GM23248 (cell line): ENCODE results near the gene C11orf52. TPM values are rescaled to one million over a fixed set of nuclear protein-coding genes. Genes with fewer than 3 reads are reported as not detected.

ENCODE experiments used
- DNase-seq: peaks from one replicate; pipeline ENCODE4 v3.0.0-alpha.2; 2015
- H2AFZ ChIP-seq: fragments of 200-600 bp; sonication (generic); 2 replicates; pipeline ENCODE4 v1.6.1; 2016; ENCODE audit warnings: antibody characterized with exemption
- H3F3A ChIP-seq: fragments of 200-600 bp; sonication (generic); 2 replicates; pipeline ENCODE4 v1.6.1; 2016; ENCODE audit warnings: mild to moderate bottlenecking, antibody characterized with exemption, mixed run types; ENCODE audit not compliant: insufficient read depth
- H3K27ac ChIP-seq: fragments of 200-600 bp; sonication (generic); 2 replicates; pipeline ENCODE4 v1.5.1; 2016; ENCODE audit warnings: mild to moderate bottlenecking
- H3K27me3 ChIP-seq: fragments of 200-600 bp; sonication (generic); replicated peaks from 2 replicates; pipeline ENCODE4 v1.6.1; 2016; ENCODE audit warnings: mild to moderate bottlenecking; ENCODE audit not compliant: insufficient read depth
- H3K36me3 ChIP-seq: fragments of 200-600 bp; sonication (generic); 2 replicates; pipeline ENCODE4 v1.6.1; 2016; ENCODE audit warnings: low read depth, mild to moderate bottlenecking
- H3K4me1 ChIP-seq: fragments of 200-600 bp; sonication (generic); 2 replicates; pipeline ENCODE4 v1.6.1; 2016; ENCODE audit warnings: mild to moderate bottlenecking; ENCODE audit not compliant: insufficient read depth
- H3K4me2 ChIP-seq: fragments of 200-600 bp; sonication (generic); one replicate; pipeline ENCODE4 v1.6.1; 2016; ENCODE audit warnings: mild to moderate bottlenecking; ENCODE audit not compliant: unreplicated experiment
- H3K4me3 ChIP-seq: fragments of 200-600 bp; sonication (generic); 2 replicates; pipeline ENCODE4 v1.5.1; 2016; ENCODE audit warnings: mild to moderate bottlenecking
- H3K79me2 ChIP-seq: fragments of 200-600 bp; sonication (generic); 2 replicates; pipeline ENCODE4 v1.6.1; 2016; ENCODE audit warnings: mild to moderate bottlenecking; ENCODE audit not compliant: insufficient read depth
- H3K9ac ChIP-seq: fragments of 200-600 bp; sonication (generic); 2 replicates; pipeline ENCODE4 v1.6.1; 2016; ENCODE audit warnings: mild to moderate bottlenecking
- H3K9me2 ChIP-seq: fragments of 200-600 bp; sonication (generic); 2 replicates; pipeline ENCODE4 v1.6.1; 2016; ENCODE audit warnings: mixed run types, mild to moderate bottlenecking, moderate library complexity; ENCODE audit not compliant: insufficient read depth
- H3K9me3 ChIP-seq: fragments of 200-600 bp; sonication (generic); one replicate; pipeline ENCODE4 v1.6.1; 2017; ENCODE audit warnings: low read depth
- H4K20me1 ChIP-seq: fragments of 200-600 bp; sonication (generic); 2 replicates; pipeline ENCODE4 v1.6.0; 2016; ENCODE audit not compliant: insufficient read depth
- EZH2 ChIP-seq: fragments of 200-600 bp; sonication (generic); IDR thresholded peaks from 2 replicates; pipeline ENCODE4 v1.6.1; 2018; ENCODE audit warnings: antibody characterized with exemption, mild to moderate bottlenecking; ENCODE audit not compliant: insufficient read depth, poor library complexity, severe bottlenecking
- EZH2phosphoT487 ChIP-seq: fragments of 200-600 bp; sonication (generic); IDR thresholded peaks from 2 replicates; pipeline ENCODE4 v1.6.1; 2018; ENCODE audit warnings: antibody characterized with exemption, moderate library complexity, mild to moderate bottlenecking, low read depth; ENCODE audit not compliant: insufficient read depth
- WGBS, 2 experiments: methylation state at CpG; one replicate each; pipeline ENCODE4 v1.1.6; 2015 to 2017; ENCODE audit warnings: low lambda C conversion rate in 2 of 2, low coverage in 1 of 2; ENCODE audit errors: missing lambda C conversion rate in 2 of 2; 5-methylcytosine and 5-hydroxymethylcytosine counted together
- in situ Hi-C: fragments of 300-500 bp; cut with MboI; formaldehyde crosslinking; loops from 2 replicates; pipeline ENCODE4 v1.15.0; 2020
- polyA plus RNA-seq: library from polyadenylated mRNA; unstranded; fragments of >200 nt; fragmentation: Nextera tagmentation; extraction: Ambion mirVana; gene quantifications from 2 replicates; pipeline ENCODE4 v1.2.1, GENCODE V29; 2016
- total RNA-seq: library from RNA; depleted of rRNA; stranded (reverse); fragments of >200 nt; shearing (Covaris generic); gene quantifications from 2 replicates; pipeline ENCODE4 v1.2.3, GENCODE V29; 2014

C11orf52 gene
- total and polyA plus RNA-seq, 2 experiments from 2014 or later = 0.78 to 3.5 TPM

DNA sequence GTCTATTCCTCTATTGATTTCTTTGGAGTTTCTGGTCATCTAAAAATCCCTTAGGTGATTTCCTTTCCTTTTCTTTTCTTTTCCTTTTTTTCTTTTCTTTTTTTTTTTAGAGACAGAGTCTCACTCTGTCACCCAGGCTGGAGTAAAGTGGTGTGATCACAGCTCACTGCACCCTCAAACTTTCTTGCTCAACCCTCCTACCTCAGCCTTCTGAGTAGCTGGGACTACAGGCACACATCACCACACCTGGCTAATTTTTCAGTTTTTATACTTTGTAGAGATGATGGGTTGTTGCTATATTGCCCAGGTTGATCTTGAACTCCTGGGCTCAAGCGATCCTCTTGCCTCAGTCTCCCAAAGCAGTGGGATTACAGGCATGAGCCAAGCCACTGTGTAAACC is 1.9 kb upstream of the C11orf52 start:
- Histone ChIP-seq H2AFZ (no peak overlapping the region), H3K9ac (no peak overlapping the region), H3K4me3 (no peak overlapping the region), H3K79me2 (peaks cover 22% of the 10 kb centered on the region), H4K20me1 (no peaks in the 10 kb centered on the region), H3K9me3 (no peaks in the 10 kb centered on the region), H3K4me1 (peaks cover 28% of the 10 kb centered on the region), H3F3A (peaks cover 9% of the 10 kb centered on the region), H3K36me3 (no peaks in the 10 kb centered on the region), H3K27ac (no peak overlapping the region), H3K9me2 (no peaks in the 10 kb centered on the region), H3K4me2 (no peak overlapping the region), H3K27me3 (no peaks in the 10 kb centered on the region)
- in situ Hi-C loops = no loop called here
- TF ChIP-seq EZH2 (no peak), EZH2phosphoT487 (no peak)
- DNase-seq = no peak
- 93 to 100% methylated on average over 1 of the region's 1 CpG for WGBS, 2 experiments

DNA sequence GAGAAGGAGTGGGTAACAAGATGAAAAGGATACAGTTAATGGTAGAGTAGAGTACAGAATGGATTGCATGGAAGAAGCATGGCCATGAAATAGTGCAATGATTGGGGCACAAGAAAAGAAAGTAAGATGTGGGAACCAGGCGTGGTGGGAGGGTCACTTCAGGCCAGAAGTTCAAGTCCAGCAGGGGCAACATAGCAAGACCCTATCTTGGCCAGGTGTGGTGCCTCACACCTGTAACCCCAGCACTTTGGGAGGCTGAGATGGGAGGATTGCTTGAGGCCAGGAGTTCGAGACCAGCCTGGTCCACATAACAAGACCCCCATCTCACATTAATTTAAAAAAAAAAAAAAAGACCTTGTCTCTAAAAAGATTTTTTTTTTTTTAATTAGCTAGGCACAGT is 1.4 kb upstream of the C11orf52 start:
- in situ Hi-C loops = no loop called here
- WGBS, 2 experiments = 88 to 97% methylated on average over 2 of the region's 2 CpGs
- no peak overlapping the region for H3K4me3 ChIP-seq

DNA sequence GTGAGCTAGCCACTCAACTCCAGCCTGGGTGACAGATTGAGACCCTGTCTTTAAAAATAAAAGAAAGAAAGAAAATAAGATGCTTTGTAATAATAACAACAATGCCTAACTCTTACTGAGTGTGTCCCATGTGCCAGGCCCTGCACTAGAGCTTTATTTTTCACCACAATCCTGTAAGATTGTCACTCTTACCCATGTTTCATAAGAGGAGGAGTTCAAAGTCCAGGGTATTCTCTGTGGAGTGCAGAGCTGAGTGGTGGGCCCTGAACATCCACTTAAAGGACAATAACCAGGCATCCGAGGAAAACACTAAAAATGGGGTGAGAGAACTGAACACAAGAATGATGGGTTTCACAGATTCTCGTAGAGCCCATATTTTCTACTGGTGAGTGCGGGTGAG is 925 bp upstream of the C11orf52 start:
- no peaks in the 10 kb centered on the region for H3K9me3 ChIP-seq
- H4K20me1 ChIP-seq = no peaks in the 10 kb centered on the region
- H3K4me1 ChIP-seq = peaks cover 34% of the 10 kb centered on the region
- no peak overlapping the region for H2AFZ ChIP-seq
- H3K4me2 ChIP-seq = no peak overlapping the region
- H3K79me2 ChIP-seq = peaks cover 22% of the 10 kb centered on the region
- H3F3A ChIP-seq = peaks cover 14% of the 10 kb centered on the region
- H3K9ac ChIP-seq = no peak overlapping the region
- no peaks in the 10 kb centered on the region for H3K9me2 ChIP-seq
- H3K27ac ChIP-seq = no peak overlapping the region
- no peaks in the 10 kb centered on the region for H3K36me3 ChIP-seq
- no peak for DNase-seq
- no peak for TF ChIP-seq EZH2phosphoT487
- no peak for TF ChIP-seq EZH2
- no peaks in the 10 kb centered on the region for H3K27me3 ChIP-seq
- WGBS, 2 experiments = 93 to 98% methylated on average over 3 of the region's 3 CpGs
- H3K4me3 ChIP-seq = no peak overlapping the region
- in situ Hi-C loops = no loop called here

More for the DNA sequence above, 1.4 kb upstream of the C11orf52 start:
- no peaks in the 10 kb centered on the region for H3K27me3 ChIP-seq
- no peaks in the 10 kb centered on the region for H4K20me1 ChIP-seq
- peaks cover 10% of the 10 kb centered on the region for H3F3A ChIP-seq
- peaks cover 22% of the 10 kb centered on the region for H3K79me2 ChIP-seq
- DNase-seq = no peak
- H3K36me3 ChIP-seq = no peaks in the 10 kb centered on the region
- H3K4me1 ChIP-seq = peaks cover 30% of the 10 kb centered on the region
- no peak overlapping the region for H3K4me2 ChIP-seq
- no peak overlapping the region for H3K9ac ChIP-seq
- no peak for TF ChIP-seq EZH2
- TF ChIP-seq EZH2phosphoT487 = no peak
- H3K9me3 ChIP-seq = no peaks in the 10 kb centered on the region
- no peaks in the 10 kb centered on the region for H3K9me2 ChIP-seq
- H3K27ac ChIP-seq = no peak overlapping the region
- no peak overlapping the region for H2AFZ ChIP-seq

DNA sequence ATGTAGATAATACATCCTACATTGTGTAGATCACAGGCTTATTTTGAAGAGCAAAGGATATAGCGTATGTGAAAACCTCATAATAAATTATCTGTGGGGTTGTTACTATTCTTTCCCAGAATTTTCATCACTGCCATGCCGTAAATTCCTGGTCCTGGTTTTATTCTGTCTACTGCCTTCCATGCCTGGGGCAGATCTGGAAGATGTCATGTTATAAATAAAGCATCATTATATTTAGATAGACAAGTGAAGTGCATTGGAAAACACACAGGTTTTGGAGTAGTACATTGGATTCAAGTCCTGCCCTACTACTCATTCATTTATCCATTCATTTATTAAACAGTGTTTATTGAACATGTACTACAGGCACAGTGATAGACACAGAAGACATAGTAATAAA is 2.2 kb downstream of the C11orf52 start:
- no peaks in the 10 kb centered on the region for H3K36me3 ChIP-seq
- TF ChIP-seq EZH2phosphoT487 (no peak), EZH2 (no peak)
- no peak overlapping the region for H3K27ac ChIP-seq
- no peaks in the 10 kb centered on the region for H3K27me3 ChIP-seq
- H3K79me2 ChIP-seq = 0 out of 2 replicates have a peak, but pooled peaks cover under 1% of the 10 kb centered on the region
- no peaks in the 10 kb centered on the region for H3K9me3 ChIP-seq
- no peak overlapping the region for H3K4me2 ChIP-seq
- no peaks in the 10 kb centered on the region for H4K20me1 ChIP-seq
- in situ Hi-C loops = no loop called here
- no peaks in the 10 kb centered on the region for H3K9me2 ChIP-seq
- no peak overlapping the region for H3K4me3 ChIP-seq
- WGBS, 2 experiments = 96 to 100% methylated on average over 2 of the region's 2 CpGs
- DNase-seq = no peak
- peaks cover 28% of the 10 kb centered on the region for H3F3A ChIP-seq
- peaks cover 30% of the 10 kb centered on the region for H3K4me1 ChIP-seq
- H2AFZ ChIP-seq = no peak overlapping the region
- H3K9ac ChIP-seq = no peak overlapping the region

DNA sequence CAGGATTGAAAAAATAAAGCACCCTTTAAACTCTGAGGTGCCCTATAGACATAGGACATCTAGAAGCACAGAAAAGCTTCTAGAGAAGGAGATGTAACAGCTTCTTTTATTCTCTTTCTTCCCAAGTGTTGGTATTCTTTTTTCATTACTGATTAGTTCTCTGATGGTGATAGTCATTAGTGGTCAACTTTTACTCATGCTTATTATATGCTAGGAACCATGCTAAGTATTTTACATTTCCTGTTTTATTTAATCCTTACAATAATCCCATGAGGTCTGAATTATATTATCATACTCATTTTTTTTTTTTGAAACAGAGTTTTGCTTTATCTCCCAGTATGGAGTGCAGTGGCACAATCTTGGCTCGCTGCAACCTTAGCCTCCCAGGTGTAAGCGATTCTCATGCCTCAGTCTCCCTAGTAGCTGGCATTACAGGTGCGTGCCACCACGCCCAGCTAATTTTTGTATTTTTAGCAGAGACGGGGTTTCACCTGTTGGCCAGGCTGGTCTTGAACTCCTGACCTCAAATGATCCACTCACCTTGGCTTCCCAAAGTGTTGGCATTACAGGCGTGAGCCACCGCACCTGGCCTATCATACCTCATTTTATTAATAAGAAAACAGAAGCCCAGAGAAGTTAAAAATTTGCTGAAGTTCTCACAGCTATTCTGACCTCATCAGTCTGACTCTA is 3.0 kb downstream of the C11orf52 start:
- Histone ChIP-seq H3K4me1 (peaks cover 35% of the 10 kb centered on the region), H3K27ac (peak overlapping the region; percentile 96), H3K27me3 (no peaks in the 10 kb centered on the region), H3K9me2 (no peaks in the 10 kb centered on the region), H3K4me3 (no peak overlapping the region), H3K36me3 (no peaks in the 10 kb centered on the region), H3K9ac (peak overlapping the region; percentile 80), H3K79me2 (no peaks in the 10 kb centered on the region), H3K9me3 (no peaks in the 10 kb centered on the region), H4K20me1 (no peaks in the 10 kb centered on the region), H3F3A (peaks cover 28% of the 10 kb centered on the region), H3K4me2 (peak overlapping the region; percentile 89), H2AFZ (no peak overlapping the region)
- 92 to 93% methylated on average over 7 of the region's 7 CpGs for WGBS, 2 experiments
- TF ChIP-seq EZH2phosphoT487 (no peak), EZH2 (no peak)
- in situ Hi-C loops = no loop called here
- DNase-seq = no peak
